Raji (cell line): ENCODE measurements around the gene MYO1D.

Source experiments
- POLR2A ChIP-seq: IDR thresholded peaks from 2 replicates; pipeline ENCODE4 v1.6.1; 2011; ENCODE audit warnings: low read depth, low read length, control low read depth; ENCODE audit not compliant: insufficient read depth

MYO1D gene

DNA sequence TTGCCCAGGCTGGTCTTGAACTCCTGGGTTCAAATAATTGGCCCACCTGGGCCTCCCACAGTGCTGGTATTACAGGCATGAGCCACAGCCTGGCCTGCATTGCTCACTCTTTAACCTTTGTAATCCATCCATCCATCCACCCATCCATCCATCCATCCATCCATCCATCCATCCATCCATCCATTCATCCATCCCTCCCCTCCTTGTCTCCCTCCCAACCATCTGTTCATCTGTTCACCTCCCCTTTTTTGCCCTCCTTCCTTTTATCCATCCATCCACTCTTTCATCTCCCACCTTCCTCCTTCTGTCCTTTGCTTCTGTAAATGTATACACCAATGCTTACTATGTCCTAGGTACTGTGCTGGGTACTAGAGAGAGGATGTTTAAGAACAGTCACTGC, 324.6 kb downstream of the MYO1D start:
- no peak for TF ChIP-seq POLR2A

DNA sequence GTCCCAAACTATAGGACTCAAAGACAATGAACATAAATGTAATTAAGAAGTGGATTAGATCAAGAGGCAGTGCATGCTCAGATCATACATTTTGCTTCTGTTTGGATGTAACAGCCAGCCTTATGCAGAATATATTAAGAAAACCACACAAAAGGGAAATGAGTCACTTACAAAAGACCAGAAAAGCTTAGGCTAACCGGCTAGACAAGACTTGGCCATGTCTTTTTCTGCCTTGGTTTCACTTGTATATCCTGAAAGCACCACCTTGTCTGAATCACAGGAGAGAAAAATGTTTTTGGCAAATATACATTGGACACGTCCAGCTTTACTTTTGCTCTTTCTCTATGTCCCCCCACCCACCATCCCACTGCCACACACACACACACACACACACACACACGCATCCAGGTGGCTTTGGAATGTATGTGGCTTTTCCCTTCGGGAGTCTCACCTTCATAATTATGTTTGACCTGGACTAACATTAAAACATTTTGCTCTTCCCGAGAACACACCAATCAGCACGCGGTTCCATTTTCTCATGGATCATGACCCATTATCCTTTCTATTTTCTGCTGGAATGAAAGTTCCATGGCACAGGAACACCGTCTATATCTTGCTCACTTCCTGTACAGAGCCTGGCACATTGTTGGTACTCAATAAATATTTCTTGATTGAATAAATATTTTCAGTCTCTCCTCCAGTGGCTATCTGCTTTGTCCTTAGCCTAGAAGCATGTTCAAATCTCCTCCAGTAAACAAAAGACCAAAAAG, 325.6 kb downstream of the MYO1D start:
- TF ChIP-seq POLR2A = no peak

DNA sequence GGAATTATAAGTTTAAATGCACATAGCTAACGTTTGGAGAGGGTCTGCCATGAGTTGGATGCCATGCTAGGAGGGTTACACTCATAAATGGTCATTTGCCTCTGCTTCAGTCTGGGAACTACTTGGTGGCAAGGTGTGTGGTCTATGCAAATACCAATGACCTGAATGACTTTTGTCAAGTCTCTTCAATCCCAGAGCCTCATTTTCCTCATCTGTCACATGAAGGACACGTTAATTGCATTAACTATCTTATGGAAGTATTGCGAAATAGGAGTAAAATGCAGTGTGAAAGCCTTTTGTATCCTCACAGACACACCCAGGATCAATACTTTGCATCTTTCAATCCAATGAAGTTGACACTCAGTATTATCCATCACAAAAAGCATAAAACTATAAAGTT, 327.4 kb downstream of the MYO1D start:
- no peak for TF ChIP-seq POLR2A

DNA sequence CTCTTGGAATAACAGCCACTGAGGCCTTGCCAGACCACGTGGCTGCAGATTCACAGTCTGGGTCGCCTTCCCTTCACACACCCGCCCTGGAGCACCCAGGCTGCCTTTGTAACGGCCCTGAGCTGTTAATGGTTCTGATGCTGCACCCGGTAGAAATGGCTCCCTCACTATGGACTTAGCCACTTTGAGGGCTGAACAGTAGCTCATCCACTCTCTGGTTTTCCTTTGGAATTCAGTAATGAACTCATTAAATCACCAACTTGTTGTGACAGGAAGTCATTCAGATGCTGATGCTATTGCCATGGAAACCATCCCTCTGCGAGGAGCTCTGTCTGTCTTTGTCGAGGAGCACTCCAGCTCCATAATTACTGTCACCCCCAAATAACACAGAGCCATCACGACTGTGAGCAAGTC, 330.9 kb downstream of the MYO1D start:
- no peak for TF ChIP-seq POLR2A

DNA sequence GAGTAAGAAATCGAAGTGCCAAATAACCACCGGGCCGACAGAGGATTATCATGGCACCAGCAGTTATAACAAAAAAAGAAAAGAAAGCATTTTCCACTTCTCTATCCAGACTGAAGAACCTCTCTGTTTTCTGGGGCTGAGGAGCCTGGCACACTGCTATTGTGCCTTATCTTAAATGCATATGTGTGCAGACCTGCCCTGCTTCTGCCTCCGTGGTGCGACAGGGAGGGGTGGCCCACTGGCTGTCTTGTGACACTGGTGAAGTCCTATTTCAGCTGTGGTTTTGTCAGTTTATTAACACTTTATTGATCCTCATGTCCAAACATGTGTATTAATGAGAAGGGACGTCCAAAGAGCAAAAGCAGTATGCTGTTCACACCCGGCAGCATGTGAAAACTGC, 334.7 kb downstream of the MYO1D start:
- TF ChIP-seq POLR2A = no peak

DNA sequence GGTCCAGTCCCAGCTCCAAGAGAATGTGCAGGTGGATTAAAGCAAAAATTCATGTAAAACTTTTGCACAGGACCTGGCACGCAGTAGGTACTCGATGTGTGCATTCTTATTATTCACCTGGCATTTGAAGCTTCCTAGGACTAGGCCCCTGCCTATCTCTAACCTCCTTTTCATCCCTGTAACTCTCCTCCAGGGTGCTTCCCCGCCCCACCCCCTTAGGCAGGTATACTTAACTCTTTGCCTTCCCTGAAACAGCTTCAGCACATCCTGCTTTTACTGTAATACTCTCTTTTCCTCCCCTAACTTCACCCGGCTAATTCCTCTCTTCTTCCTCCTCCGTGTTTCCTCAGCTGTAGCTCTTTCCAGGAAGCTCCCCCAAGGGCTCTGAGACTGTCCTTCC, 335.3 kb downstream of the MYO1D start:
- no peak for TF ChIP-seq POLR2A

DNA sequence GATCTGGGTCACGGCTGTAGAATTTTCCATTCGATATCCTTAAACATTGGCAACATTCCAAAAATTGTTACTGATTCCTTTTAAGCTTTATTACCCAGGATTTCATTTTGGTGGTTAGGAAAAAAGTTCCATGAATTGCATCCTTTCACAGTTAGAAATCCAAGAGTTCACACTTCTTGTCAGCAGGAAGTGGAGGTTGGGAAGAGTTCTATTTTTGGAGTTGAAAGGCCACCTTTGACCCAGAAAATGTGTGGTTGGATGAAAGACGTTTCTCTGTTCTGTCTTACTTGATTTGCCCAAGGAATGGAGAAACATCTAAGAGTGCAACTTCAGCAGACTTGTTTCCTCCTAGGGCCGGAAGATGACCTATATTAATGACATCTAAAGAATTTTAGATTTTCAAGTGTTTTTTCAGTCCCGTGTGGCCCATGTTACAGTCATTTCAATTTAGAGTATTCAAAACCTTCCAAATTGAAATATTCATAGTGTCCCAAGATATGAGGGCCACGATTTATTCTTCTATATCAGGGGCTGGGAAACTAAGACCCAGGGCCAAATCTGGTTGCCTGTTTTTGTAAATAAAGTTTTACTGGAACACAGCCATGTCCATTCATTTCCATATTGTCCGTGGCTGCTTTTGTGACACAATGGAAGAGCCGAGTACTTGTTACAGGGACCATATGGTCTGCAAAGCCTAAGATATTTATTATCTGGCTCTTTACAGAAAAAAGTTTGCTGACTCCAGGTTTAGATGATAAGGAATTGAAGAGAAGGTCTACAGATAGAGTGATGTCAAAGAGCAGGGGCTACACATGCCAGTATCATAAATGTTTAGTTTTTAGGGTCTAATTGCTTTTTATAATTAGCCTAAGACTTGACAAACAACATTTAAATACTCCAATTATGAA, 339.9 kb downstream of the MYO1D start:
- no peak for TF ChIP-seq POLR2A

DNA sequence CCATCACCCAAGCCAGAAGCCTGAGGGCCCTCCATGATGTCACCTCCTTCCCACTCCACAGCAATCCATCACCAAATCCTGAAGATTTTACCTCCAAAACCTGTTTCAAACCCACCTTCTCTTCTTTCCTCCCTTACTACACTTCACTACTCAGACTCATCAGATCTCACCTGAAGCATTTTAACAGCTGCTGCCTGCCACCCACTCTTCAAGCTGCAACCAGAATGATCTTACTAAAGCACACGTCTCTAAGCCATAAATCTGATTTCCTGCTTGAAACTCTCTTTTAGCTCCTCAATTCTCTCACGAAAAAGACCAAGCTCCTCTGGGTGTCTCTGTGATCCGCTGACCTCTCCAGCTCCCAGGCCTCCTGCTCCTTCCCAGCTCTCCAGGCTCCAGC, 343.6 kb downstream of the MYO1D start:
- TF ChIP-seq POLR2A = no peak

DNA sequence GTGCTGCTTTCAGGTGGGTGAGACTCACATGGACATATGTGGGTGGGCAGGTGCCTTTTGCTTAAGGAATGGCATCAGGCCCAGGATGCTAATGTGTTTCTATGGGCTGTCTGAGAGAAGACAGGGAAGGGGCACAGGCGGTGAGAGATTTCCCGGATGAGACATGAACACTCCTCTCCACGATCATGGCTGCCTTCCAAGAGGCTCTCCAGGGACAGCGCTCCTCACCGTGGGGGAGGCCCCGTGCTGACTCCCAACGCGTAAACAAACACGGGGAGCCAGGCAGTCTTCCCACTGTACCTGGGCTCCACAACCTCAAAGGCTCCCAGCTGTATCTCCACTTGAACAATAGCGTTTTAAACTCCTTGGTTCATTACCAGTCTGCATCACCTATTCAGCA, 347.3 kb downstream of the MYO1D start:
- TF ChIP-seq POLR2A = no peak

DNA sequence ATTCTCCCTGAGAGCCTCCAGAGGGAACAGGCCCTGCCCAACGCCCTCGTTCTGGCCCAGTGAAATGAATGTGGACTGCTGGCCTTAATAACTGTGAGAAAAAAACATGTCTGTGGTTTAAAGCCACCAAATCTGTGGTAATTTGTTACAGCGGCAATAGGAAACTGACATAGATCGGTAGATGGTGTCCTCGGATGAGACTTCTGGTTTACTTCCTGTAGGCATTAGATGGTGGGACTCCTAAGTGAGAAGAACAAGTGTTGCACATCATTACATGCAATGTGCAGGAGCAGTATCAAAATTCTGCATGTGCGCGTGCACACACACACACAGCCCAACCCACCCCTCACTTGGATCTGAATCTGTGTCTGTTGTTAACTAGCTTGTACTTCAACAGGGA, 348.1 kb downstream of the MYO1D start:
- TF ChIP-seq POLR2A = no peak

DNA sequence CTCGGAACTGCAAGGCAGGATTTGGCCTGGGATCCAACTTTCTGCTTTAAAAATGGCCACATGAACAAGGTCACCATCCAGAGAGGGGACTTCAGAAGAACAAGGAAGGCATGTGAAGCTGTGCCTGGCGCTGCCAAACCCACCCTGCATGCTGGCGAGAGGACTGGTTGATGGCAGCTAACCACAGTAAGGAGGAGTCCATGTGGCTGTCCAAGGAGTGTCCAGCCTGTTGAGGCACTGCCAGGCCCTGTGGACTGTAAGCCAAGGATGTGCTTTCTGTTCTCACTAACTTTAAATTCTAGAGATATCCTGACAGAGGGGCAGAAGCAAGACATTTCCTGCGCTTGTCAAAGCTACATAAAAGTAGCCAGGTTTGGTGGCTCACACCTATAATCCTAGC, 349.8 kb downstream of the MYO1D start:
- TF ChIP-seq POLR2A = no peak

DNA sequence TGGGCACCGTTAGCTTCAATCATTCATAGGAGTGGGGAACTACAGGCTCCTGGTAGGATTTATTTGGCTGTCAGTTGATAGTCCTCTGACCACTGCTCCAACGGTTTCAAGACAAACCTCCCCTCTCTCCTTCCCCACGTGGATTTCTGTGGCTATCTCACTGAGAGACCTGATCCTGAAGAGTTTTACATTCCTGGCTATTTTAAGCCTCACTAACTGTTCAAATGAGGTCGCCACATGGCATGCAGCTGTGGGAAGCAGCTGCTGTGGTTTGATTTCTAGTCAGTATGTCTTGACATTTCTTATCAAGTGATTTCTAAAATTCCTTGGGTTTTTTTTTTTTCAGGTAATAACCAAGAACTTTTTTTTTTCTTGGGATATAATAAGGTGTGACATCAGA, 351.8 kb downstream of the MYO1D start:
- TF ChIP-seq POLR2A = no peak

DNA sequence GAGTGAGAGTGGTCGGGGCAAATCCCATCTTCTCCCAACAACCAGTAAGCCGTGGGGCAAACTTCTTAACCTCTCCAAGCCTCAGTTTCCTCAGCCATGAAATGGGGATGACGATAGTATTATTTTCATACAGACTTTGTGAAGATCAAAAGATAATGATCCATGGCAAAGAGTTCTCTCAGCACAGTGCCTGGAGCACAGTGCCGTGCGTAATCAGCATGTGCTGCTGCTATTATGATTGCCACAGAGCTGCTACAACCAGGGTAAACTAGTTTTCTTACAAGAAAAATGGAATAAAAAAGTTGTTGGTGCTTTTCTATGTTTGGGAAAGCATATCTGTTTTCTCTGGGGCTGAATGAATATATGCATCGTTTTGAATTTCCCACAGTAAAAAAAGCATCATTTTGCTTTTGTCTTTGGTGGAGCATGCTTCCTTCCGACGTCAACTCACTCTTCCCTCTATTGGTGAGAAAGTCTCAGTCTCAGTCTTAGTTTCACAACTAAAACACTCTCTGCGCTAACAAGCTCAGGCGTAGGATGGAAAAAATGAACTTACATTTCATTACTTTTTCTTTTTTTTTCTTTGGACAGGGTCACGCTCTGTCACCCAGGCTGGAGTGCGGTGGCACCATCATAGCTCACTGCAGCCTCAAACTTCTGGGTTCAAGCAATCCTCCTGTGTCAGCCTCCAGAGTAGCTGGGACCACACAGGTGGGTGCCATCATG, 352.9 kb downstream of the MYO1D start:
- no peak for TF ChIP-seq POLR2A

DNA sequence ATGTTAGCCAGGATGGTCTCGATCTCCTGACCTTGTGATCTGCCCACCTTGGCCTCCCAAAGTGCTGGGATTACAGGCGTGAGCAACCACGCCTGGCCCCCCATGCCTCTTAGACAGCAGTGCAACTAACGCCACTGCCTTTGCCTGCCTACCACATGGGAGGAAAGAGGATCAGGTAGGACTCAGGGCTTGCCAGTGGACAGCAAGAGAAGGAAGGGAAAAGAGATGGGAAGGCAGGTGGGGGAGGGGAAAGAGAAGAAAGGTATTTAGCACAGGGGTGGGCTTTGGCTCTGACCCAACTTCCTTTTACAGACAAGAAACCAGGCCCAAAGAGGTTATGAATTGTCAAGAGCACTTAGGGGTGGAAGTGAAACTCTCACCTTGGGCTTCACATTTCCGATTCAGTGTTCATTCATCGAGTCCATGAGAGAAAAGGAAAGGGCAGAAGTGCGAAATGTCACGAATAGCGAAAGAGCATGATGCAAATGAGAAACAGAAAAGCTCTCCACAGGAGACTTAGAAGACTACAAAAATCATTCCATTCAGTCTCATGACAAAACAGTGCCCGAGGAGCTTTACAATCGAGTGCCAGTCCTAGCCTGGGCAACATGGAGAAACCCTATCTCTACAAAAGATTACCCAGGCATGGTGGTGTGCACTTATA, 353.8 kb downstream of the MYO1D start:
- TF ChIP-seq POLR2A = peak; percentile 49; the same call in 1 of the 2 replicates
